Activated T-cell treated with anti-CD3 and anti-CD28 coated beads for 1 hour (primary cell): ENCODE data around the gene KRT23.
A peak's percentile ranks its signal among the peaks of the same experiment; 100 is the strongest.

ENCODE experiments used
- DNase-seq: peaks from one replicate; pipeline ENCODE4 v3.0.0-alpha.2; 2020; ENCODE audit warnings: low read depth

KRT23 gene

DNA sequence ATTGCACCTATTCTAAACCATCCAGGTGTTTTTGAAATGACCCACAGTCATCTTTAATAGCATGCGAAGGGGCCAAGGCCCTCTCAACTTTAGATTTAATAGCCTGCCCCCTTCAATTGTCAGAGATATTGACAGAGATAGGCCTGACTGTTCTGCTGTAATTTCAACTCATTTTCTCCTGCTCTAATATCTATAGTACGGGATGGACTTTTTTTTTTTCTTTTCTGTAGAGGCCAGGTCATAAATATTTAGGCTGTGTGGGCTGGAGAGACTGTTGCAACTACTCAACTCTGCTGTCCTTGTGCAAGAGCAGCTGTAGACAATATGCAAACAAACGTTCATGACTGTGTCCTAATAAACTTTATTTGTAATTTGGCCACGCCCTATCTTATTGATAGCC is 27.7 kb downstream of the KRT23 start:
- no peak for DNase-seq

DNA sequence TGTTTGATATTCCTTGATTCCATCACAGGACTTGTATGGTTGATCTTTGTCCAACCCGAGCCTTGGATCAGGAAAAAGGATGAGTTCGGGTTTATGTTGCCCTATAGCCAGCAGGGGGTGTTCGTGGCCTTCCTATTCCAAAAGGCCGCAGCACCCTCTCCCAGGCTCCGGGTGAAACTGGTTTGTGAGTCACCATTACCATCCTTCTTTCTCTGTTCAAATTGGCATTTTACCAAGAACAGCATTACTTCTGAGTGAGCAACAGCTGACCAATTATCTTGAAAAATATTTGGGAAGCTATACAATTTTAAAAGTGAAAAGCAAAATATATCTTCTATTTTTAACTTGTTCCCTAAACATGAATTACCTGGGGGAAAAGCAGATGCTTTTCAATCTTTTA is 28.1 kb downstream of the KRT23 start:
- peak; percentile 56 for DNase-seq

DNA sequence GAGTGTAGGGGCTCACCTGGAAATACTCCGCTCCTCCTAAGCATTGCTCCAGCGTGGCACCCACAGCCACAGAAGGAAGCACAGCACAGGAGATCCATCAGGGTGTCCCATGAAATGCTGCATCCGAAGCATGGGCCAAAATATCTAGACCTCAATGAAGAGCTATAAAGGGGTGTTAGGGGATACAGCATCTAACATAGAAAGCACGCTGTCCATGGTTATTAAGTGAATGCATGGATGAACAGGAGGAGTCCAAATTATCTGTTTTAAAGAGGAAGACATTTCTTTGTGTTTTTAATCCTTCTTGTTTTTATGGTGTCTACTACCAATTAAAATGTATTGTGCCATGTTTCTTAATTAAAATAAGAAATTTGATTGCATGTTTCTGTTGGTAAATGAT is 30.8 kb downstream of the KRT23 start:
- DNase-seq, result no peak

DNA sequence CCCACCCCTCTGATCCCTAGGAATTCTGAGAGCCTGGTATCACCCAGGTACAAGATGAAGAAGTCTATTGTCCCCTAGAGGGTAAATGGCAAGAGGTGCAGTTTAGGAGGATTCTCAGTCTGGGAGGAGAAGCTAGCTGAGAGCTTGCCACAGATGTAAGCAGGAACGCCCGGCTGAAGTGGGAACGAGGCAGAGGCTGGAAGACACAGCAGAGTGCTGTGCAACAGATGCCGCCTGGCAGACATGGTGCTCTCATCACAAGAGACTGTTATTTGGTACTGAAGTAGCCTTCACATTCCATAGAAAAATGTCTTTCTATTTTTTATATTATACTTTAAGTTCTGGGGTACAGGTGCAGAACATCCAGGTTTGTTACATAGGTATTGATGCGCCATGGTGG is 32.1 kb downstream of the KRT23 start:
- DNase-seq, result no peak

DNA sequence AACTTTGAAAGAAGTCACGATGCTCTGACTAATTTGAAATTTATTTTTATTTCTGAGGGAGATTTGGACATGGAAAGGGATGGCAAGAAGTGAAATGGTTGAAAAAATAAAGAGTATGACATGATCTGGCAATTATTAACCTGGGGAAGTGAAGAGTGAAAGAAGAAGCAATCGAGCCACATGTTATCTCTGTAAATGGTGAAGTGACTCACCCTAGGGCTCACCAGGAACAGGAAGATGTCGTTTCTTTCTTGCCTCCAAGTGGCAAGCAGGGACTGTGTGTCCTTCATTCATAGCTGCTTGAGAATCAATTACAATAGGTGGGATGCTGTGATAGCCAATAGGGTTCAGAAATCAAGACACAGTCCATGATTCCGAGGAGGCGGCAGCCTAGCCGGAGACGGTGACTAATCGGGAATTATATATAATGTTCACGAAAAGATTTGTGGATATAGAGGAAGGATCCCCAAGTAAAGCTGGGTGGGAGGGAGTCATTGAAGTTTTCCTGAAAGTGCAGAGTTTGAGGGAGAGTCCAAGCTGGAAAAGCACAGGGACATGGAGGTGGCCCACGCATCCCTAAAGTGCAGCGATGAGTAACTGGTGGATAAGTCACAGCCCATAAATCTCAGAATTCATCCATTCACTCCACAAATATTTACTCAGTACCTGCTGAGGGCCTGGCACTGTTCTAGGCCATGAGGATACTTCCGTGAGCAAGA is 34.2 kb downstream of the KRT23 start:
- no peak for DNase-seq

DNA sequence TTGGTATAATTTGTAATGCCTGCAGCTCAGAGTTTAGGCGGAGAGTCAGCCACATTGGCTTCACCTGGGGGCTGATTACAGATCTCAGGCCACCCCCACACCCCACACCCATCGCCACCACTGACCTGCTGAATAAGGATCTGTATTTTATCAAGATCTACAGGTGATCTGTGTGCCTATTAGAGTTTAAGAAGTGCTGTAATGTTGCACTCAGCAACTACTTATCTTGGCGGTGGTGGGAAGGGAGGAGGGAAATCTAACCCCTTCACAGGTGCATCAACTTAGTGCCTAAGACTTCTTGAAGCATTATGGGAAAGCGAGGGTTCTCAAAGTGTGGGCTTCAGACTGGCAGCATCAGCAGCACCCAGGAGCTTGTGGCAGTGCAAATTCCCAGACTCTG is 34.9 kb downstream of the KRT23 start:
- no peak for DNase-seq

DNA sequence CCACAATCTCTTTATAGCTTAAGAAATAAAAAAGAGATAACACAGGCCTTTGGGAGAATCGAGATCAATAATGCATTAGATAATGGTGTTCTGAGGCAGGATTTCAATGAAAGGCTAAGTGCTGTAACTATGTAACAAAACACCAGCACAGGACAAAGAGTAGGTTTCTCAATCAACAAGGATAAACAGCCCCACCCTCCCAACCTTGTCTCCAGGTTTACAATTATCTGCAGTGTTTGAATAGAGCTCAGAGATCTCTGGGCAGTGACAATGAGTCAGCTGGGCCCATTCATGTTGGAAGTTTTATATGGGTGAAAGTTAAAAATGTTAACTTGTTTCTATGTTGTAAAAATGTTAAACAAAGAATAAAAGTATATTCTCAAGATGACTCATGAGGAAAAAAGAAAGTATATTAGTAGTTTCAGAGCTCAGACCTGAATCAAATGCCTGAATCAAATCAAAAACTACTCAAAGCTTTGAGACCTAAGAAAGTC is 35.4 kb downstream of the KRT23 start:
- DNase-seq, result no peak

DNA sequence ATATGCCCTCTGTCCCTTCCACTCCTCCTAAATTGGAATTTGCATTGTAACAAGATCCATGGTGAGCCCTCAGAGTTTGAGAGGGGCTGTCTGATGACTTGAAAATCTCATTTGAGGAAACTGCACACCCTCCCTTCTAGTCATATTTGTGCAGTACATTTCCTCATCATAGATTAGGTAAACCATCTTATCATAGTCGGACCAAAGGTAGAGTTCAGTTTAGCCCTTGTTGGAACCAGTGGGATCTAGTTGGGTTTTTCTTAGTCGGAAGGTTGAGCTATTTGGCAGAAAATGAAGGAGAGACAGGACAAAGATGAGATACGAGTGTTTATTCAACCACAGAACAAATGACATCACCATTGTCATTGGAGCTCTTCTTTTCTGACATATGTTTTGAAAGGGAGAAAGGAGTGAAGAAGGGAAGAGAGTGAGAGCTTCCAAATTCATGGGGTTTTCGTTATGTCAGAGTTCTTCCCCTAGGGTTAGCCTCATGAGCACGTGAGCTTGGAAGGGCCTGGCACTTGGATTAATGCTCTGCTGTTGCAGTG is 36.6 kb downstream of the KRT23 start:
- no peak for DNase-seq

DNA sequence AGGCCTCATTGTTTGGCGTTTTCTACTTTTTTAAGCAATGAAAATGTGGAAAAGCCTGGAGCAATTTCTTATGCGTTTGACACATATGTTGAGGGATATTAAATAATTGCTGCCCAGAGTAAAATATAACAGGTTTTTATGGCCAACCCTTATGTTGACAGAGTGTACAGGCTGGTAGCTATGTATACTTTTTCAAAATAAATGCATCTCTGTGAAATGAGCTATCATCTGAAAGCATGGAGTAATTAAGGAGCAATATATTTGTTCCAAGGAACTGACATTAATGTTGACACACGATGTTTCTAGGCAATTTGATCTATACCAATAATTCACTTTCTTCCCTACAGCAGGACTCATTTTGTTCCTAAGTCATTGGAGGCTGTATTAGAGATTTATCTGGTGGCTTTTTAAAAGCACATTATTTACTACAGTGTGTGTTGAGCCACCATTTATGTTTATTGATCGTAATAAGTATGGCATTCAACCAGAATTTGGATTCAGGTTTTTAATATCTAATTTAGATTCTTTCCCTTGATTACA is 40.5 kb downstream of the KRT23 start:
- DNase-seq, result no peak

DNA sequence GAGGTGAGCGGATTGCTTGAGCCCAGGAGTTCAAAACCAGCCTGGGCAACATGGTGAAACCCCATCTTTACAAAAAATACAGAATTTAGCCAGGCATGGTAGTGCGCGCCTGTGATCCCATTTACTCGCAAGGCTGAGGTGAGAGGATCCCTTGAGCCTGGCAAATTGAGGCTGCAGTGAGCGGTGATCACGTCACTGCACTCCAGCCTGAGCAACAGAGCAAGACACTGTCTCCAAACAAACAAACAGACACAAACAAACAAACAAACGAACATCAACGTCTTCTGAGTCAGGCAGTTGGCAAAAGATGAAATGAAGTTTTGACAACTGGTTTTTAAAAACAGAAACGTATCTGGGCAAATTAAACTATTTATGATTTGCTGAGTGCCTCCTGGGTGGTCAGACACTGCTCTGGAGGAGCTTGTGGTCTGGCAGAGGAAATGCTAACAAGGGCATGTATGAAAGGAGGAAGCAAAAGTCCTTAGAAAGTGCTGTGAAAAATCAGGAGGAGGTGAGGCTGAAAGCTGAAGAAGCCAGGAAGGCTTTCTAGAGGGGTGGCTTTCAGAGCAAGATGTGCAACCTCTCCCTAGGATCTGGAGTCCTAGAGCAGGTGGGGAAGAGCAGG is 42.2 kb downstream of the KRT23 start:
- no peak for DNase-seq

DNA sequence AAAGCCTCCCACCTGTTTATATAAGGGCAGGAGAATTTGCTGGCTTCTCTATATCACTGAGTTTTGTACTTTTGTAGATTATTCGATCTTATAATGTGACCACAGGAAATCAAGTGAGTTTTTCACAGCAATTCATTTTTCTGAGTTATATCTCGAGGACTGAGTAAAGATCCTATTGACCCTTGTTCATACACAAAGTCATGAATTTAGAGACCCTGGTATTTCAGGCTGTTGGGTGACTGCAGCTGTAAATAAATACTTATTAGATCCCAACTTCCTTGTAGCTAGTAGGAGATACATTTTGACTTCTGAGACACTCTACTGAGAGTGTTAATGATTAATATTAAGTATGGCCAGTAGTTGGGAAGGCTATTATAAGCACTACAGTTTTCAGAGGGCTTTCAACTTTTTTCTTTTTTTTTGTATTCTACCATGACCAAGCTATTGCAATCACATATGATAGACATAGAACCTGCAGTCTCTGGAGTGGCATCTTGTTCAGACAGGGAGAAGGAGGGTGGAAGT is 49.2 kb downstream of the KRT23 start:
- no peak for DNase-seq

DNA sequence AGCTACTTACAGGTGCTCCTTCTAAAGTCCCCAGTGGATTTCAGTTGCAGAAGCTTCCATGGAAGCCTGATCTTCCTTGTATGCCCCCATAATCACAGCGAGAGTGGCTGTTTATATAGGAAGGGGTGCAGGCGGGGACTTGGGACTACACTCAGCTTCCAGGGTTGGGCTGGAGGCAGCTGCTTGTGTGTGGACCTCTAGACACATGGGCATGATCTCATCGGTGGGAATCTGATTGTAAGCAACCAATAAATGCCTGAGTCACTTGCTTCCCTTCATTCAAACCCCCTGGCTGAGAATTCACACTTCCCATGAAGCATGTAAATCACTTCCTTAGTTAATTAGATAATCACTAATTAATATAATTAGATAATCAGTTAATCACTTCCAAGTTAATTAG is 51.4 kb downstream of the KRT23 start:
- DNase-seq, result no peak

DNA sequence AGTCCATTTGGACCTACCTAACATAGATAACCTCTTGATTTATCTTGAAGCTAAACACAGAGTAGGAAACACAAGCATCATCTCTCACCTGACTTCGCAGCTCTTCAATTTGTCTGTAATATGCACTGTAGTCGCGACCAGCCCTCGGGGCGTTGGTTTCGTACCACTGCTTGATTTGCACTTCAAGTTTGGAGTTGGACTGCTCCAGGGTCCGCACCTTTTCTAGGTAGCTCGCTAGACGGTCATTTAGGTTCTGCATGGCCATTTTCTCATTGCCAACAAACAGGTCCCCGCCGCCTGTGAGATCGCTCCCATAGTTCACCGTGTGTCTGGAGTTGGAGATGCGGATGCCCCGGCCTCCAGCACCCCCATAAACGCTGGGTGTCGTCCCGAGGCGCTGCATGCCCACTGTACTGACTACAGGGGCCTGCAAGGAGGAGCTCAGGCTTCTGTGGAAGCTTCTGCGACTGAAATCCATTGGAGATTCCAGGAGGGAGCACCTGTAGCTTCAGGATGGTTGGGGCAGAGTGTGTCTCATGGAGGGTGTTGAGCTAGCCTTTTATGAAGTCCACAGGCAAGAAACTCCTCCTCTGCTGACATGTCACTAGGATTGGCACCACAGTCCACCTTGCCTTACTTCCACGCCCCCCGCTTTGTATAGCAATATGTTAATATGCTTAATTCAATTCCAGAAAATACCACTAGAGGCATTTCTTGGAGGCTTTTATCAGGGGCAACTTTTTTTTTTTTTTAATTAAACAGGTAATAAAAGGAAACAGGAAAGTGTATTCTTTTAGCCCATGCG is 52.5 kb downstream of the KRT23 start, which contains the start of gene KRT20:
KRT20 (minus strand) TSS at position 535 of the 805 bp plus-strand sequence; CDS start at position 478, 57 bp downstream.
- no peak for DNase-seq

DNA sequence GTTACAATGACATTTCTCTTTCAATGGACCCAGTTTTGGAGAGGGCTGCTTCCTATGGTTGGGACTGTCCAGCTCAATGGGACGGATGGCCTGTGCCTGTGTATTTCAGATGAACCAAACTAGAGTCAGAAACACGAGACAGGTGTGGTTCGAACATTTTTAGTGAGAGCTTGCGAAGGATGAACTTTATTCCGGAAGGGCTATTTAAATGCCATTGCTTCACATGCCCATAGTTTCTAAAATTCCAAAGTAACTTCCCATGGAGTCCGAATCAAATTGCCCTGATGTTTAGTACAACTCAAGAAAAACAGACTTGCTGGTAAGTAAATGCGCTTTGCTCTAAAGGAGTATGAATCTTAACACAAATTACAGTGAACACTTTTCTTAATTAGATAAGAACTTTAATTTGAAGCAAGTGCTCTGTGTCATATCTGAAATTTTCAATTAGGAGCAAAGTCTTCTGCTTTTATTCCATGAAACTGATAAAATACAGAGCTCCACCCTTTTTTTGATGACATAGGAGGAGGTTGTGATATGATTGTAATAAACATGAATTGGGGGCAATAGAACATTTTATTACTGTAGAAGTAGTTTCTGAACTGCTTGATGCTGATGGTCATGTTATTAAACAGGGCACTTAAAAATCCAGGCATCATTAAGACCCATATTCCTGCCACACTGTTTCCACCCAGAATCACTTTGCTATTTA is 53.7 kb downstream of the KRT23 start:
- no peak for DNase-seq

DNA sequence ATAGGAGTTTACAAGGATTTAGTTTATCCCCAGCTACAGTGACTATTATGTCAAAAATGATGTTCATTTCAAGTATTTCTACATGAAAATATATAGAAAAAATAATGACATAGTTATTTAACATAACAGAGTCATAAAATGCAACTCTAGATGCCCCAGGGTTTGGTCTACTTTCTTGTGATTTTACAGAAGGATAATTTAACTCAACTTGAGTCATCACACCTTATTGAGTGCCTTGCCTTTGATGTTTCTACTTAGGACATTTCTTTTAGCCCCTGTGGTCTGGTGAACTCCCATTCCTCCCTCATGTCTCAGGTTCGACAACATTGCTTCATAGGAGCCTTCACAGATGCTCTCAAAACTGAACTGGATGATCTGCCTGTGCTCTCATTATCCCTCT is 54.4 kb downstream of the KRT23 start:
- DNase-seq, result no peak

DNA sequence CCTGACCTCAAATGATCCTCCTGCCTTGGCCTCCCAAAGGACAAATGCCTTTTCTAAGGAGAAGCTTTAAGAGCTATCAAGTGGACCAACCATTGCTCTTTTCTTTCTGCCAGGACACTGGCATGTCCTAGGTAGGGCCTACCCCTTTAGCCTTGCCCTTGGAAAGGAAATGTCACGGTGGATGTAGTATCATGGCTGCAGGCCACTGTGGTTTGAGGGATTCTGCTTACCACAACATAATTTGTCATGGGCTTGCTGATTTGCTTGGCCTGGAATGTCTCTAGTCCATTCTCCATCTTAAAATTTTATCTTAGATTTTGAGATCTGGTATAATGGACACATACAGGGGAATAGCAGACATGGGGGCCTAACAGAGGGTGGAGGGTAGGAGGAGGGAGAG is 58.4 kb downstream of the KRT23 start:
- DNase-seq, result no peak

DNA sequence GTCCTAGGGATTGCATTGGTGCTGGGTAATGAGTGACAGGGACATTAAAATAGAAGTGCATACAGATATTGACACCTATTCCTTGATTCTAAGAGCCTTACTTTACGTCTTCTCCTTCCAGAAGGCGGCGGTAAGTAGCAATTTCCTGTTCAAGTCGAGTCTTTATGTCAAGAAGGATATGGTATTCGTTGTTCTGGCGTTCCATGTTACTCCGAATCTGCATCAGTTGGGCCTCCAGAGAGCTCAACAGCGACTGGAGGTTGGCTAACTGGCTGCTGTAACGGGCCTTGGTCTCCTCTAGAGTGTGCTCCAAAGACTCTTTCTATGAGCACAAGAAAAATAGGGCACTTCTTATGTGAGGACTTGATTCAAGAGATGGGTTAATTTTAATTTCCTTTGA is 59.4 kb downstream of the KRT23 start:
- no peak for DNase-seq

DNA sequence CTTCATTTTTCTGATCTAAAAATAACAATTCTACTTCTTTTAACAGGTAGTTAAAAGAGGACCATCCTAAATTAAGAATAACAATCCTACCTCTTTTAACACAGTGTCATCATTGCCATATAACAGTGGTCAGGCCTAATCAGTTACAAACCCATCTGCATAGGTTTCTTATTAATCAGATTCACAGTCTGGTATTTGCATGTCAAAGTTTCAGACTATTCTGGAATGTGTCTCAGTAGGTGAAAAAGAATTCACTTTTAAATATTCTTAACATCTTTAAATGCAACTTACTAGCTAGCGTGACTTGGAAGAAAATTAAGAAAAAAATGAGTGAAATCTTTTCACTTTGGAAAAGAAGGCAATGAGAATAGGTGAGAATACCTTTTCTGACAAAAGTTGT is 63.6 kb downstream of the KRT23 start:
- no peak for DNase-seq

DNA sequence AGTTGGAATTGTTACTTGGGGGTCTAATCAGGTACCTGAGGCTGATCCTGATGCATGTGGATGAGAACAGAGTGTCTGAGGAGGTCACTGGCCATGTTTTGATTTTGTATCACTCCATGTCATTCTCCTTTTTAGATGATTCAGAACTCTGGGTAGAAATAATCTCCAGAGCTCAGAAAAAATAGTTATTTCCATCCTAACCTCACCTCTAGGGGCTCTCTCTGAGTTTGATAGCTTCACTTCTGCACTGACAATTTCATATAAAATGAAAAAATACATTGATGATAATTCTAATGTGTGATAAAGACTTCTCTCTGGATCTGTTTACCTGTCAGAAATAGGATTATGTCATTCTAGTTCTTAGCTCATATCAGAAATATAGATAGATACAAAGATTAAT is 64.2 kb downstream of the KRT23 start:
- no peak for DNase-seq
